ENCODE measurements around the gene SMIM12. TPM values are rescaled to one million over a fixed set of nuclear protein-coding genes. Genes with fewer than 3 reads are reported as not detected.

The SMIM12 gene
- 39.0 TPM in 2 replicates for total RNA-seq (2014; rRNA removed; shearing (Covaris generic))

GRCh38 chr1:34859446-34860200, at the start of gene SMIM12:
SMIM12 (minus strand) TSS chr1:34859749; CDS start chr1:34855977, 3,772 bp downstream.

Other genes with a start within 250 kb of the SMIM12 start
- gene GJB5, start 104.7 kb downstream of the SMIM12 start, total RNA-seq (2014; rRNA removed; shearing (Covaris generic)): not detected in 2 replicates
- gene GJB4, start 100.0 kb downstream of the SMIM12 start, total RNA-seq (2014; rRNA removed; shearing (Covaris generic)): 0.05 and 0.53 TPM in 2 replicates
- gene GJB3, start 78.5 kb downstream of the SMIM12 start, total RNA-seq (2014; rRNA removed; shearing (Covaris generic)): 11.8 and 13.5 TPM in 2 replicates
- gene GJA4, start 66.8 kb downstream of the SMIM12 start, total RNA-seq (2014; rRNA removed; shearing (Covaris generic)): not detected in 2 replicates
- gene DLGAP3, start 69.9 kb upstream of the SMIM12 start, total RNA-seq (2014; rRNA removed; shearing (Covaris generic)): 0.04 and 0.16 TPM in 2 replicates
- 9.9 and 10.9 TPM in 2 replicates for gene TMEM35B, start 125.6 kb upstream of the SMIM12 start, total RNA-seq (2014; rRNA removed; shearing (Covaris generic))
- gene ZMYM6, start 172.2 kb upstream of the SMIM12 start, total RNA-seq (2014; rRNA removed; shearing (Covaris generic)): 5.5 and 5.7 TPM in 2 replicates
- gene ZMYM1, start 219.6 kb upstream of the SMIM12 start, total RNA-seq (2014; rRNA removed; shearing (Covaris generic)): 8.9 and 12.0 TPM in 2 replicates